Progenitor cell of endocrine pancreas (in vitro differentiated cells): ENCODE data around the gene IL27RA. TPM values are rescaled to one million over a fixed set of nuclear protein-coding genes. Genes with fewer than 3 reads are reported as not detected.
"Not testable (repeated sequence)": the region's sequence is repeated elsewhere in the genome, so short reads cannot be mapped to it uniquely, and the experiment has no call there.

Experiments
- DNase-seq: peaks from one replicate; pipeline ENCODE4 v3.0.0; 2021; ENCODE audit warnings: low spot score; ENCODE audit not compliant: unreplicated experiment
- H3K27ac Mint-ChIP-seq: 2 replicates; pipeline ENCODE4 v1.8.0; 2021; ENCODE audit warnings: mild to moderate bottlenecking, moderate library complexity, mixed read lengths
- H3K27me3 Mint-ChIP-seq: 2 replicates; pipeline ENCODE4 v1.8.0; 2021; ENCODE audit warnings: mixed read lengths
- H3K36me3 Mint-ChIP-seq: 2 replicates; pipeline ENCODE4 v1.8.0; 2022; ENCODE audit warnings: mixed read lengths; ENCODE audit not compliant: insufficient read depth
- H3K4me1 Mint-ChIP-seq: 2 replicates; pipeline ENCODE4 v1.8.0; 2021; ENCODE audit warnings: low read depth, mixed read lengths
- H3K4me3 Mint-ChIP-seq: 2 replicates; pipeline ENCODE4 v1.8.0; 2021; ENCODE audit warnings: low read depth, mild to moderate bottlenecking, moderate library complexity, mixed read lengths
- H3K9me3 Mint-ChIP-seq: 2 replicates; pipeline ENCODE4 v1.8.0; 2021; ENCODE audit warnings: low read depth, mixed read lengths
- CTCF ChIP-seq: fragments of 200-600 bp; sonication (generic); IDR thresholded peaks from one replicate; pipeline ENCODE4 v1.5.0; 2021; ENCODE audit warnings: antibody characterized with exemption, mild to moderate bottlenecking; ENCODE audit not compliant: unreplicated experiment
- total RNA-seq: library from RNA; stranded (reverse); gene quantifications from 2 replicates; pipeline ENCODE4 v1.2.1, GENCODE V29; 2021

Gene IL27RA
- total RNA-seq, 1 donor from 2014 or later: 3.7 TPM

- no peaks in the 10 kb centered on the region for H3K27me3 Mint-ChIP-seq
- no peaks in the 10 kb centered on the region for H3K36me3 Mint-ChIP-seq
- no peak for DNase-seq
- no peaks in the 10 kb centered on the region for H3K4me1 Mint-ChIP-seq
- no peak overlapping the region for H3K27ac Mint-ChIP-seq
- TF ChIP-seq CTCF: no peak
- H3K9me3 Mint-ChIP-seq: no peaks in the 10 kb centered on the region
- H3K4me3 Mint-ChIP-seq: no peak overlapping the region
These were observed 10.1 kb upstream of the IL27RA start for GRCh38 chr19:14021474-14021873.

- Mint-ChIP-seq H3K36me3 (no peaks in the 10 kb centered on the region), H3K27ac (no peak overlapping the region), H3K4me1 (no peaks in the 10 kb centered on the region), H3K9me3 (no peaks in the 10 kb centered on the region), H3K27me3 (no peaks in the 10 kb centered on the region), H3K4me3 (no peak overlapping the region)
- no peak for TF ChIP-seq CTCF
- DNase-seq: no peak
These were observed 9.1 kb upstream of the IL27RA start for GRCh38 chr19:14022469-14022868.

- H3K27me3 Mint-ChIP-seq: peaks cover 5% of the 10 kb centered on the region
- peak; percentile 33 for DNase-seq
- H3K4me3 Mint-ChIP-seq: no peak overlapping the region
- TF ChIP-seq CTCF: peak; percentile 57
- no peak overlapping the region for H3K27ac Mint-ChIP-seq
- peaks cover 2% of the 10 kb centered on the region for H3K4me1 Mint-ChIP-seq
- no peaks in the 10 kb centered on the region for H3K9me3 Mint-ChIP-seq
- no peaks in the 10 kb centered on the region for H3K36me3 Mint-ChIP-seq
These were observed 7.9 kb upstream of the IL27RA start for GRCh38 chr19:14023404-14024235.

- H3K27me3 Mint-ChIP-seq: peaks cover 21% of the 10 kb centered on the region
- H3K4me3 Mint-ChIP-seq, H3K36me3 Mint-ChIP-seq, DNase-seq, H3K27ac Mint-ChIP-seq, H3K4me1 Mint-ChIP-seq, H3K9me3 Mint-ChIP-seq: not testable (repeated sequence)
These were observed 4.8 kb upstream of the IL27RA start for GRCh38 chr19:14026652-14027192.

- TF ChIP-seq CTCF: no peak
- H3K27me3 Mint-ChIP-seq: peaks cover 21% of the 10 kb centered on the region
- peaks cover 2% of the 10 kb centered on the region for H3K4me1 Mint-ChIP-seq
- no peaks in the 10 kb centered on the region for H3K9me3 Mint-ChIP-seq
- no peak for DNase-seq
- no peak within 1 kb of the TSS for H3K27ac Mint-ChIP-seq
- no peak within 1 kb of the TSS for H3K4me3 Mint-ChIP-seq
- H3K36me3 Mint-ChIP-seq: no peaks in the 10 kb centered on the region
These were observed 3.6 kb upstream of the IL27RA start, which contains the start of gene RLN3 for GRCh38 chr19:14027856-14028450. Gene RLN3 (plus strand): TSS chr19:14028148. CDS start chr19:14028205, 57 bp downstream.
